Posterior vena cava (tissue), 2 donors: ENCODE measurements around the gene SCO2. TPM values are rescaled to one million over a fixed set of nuclear protein-coding genes. Genes with fewer than 3 reads are reported as not detected.
A peak's percentile ranks its signal among the peaks of the same experiment; 100 is the strongest.
"Not testable (repeated sequence)": the region's sequence is repeated elsewhere in the genome, so short reads cannot be mapped to it uniquely, and the experiment has no call there.

Experiments used
- DNase-seq: peaks from one replicate; pipeline ENCODE4 v3.0.0-alpha.2; 2020; ENCODE audit warnings: low spot score
- intact Hi-C, 2 donors: fragments of 100-400 bp; cut with DNase I; formaldehyde crosslinking; loops; one replicate each; pipeline versions ENCODE4 v1.14.1 to v1.14.2; 2022 to 2023
- total RNA-seq, 2 donors: library from RNA; stranded (reverse); fragmentation: NEBNext Ultra II Directional; extraction: Animal tissue kit (Norgen Biotek cat#: 25700); gene quantifications; one replicate each; pipeline ENCODE4 v1.2.1, GENCODE V29; 2021
- donor health status: DM: yes; HTN: yes; CAD: no.
- donor health status: DM: yes; HTN: yes; CAD: no.

The SCO2 gene
- total RNA-seq, 2 donors from 2014 or later = 2.6 TPM; not detected in 1

- DNase-seq = no peak
- intact Hi-C loops = no loop called here
Observed at GRCh38 chr22:50556703-50557102, 31.3 kb upstream of the SCO2 start.

GRCh38 chr22:50553310-50553709, 27.9 kb upstream of the SCO2 start:
- intact Hi-C loops = no loop called here

GRCh38 chr22:50551160-50551752, 25.9 kb upstream of the SCO2 start:
- no peak for DNase-seq
- intact Hi-C loops = no loop called here

More at GRCh38 chr22:50553310-50553709, 27.9 kb upstream of the SCO2 start:
- DNase-seq = no peak

GRCh38 chr22:50550395-50550794, 25.0 kb upstream of the SCO2 start:
- no peak for DNase-seq
- intact Hi-C loops = no loop called here

- no peak for DNase-seq
- intact Hi-C loops = no loop called here
Observed at GRCh38 chr22:50548921-50549790, 23.8 kb upstream of the SCO2 start.

GRCh38 chr22:50548040-50548920, 22.9 kb upstream of the SCO2 start:
- intact Hi-C loops = no loop called here
- DNase-seq = no peak

- intact Hi-C loops = no loop called here
Observed at GRCh38 chr22:50547263-50547985, 22.0 kb upstream of the SCO2 start.

GRCh38 chr22:50546326-50547262, 21.2 kb upstream of the SCO2 start:
- DNase-seq = no peak
- intact Hi-C loops = no loop called here

More at GRCh38 chr22:50547263-50547985, 22.0 kb upstream of the SCO2 start:
- no peak for DNase-seq

- no peak for DNase-seq
- intact Hi-C loops = no loop called here
Observed at GRCh38 chr22:50545522-50546325, 20.3 kb upstream of the SCO2 start, which contains the start of gene KLHDC7B. Gene KLHDC7B (plus strand): TSS chr22:50545899. CDS start chr22:50546244, 345 bp downstream.

- DNase-seq = no peak
- intact Hi-C loops = no loop called here
Observed at GRCh38 chr22:50544746-50545253, 19.4 kb upstream of the SCO2 start.

GRCh38 chr22:50544078-50544745, 18.8 kb upstream of the SCO2 start:
- intact Hi-C loops = no loop called here

GRCh38 chr22:50542416-50542927, 17.1 kb upstream of the SCO2 start:
- peak; percentile 87 for DNase-seq
- intact Hi-C loops = no loop called here

More at GRCh38 chr22:50544078-50544745, 18.8 kb upstream of the SCO2 start:
- DNase-seq = peak; percentile 93

GRCh38 chr22:50541667-50542026, 16.2 kb upstream of the SCO2 start:
- intact Hi-C loops = not testable (repeated sequence)
- peak; percentile 83 for DNase-seq

GRCh38 chr22:50540381-50540780, 15.0 kb upstream of the SCO2 start:
- DNase-seq = no peak
- intact Hi-C loops = no loop called here

- intact Hi-C loops = no loop called here
- no peak for DNase-seq
Observed at GRCh38 chr22:50537765-50538164, 12.4 kb upstream of the SCO2 start.

GRCh38 chr22:50536226-50536625, 10.8 kb upstream of the SCO2 start:
- no peak for DNase-seq
- intact Hi-C loops = no loop called here
